ENCODE measurements around the gene CDH26.

Gene CDH26

GRCh38 chr20:59945175-59945574 lies 13.0 kb upstream of the CDH26 start:
- DNase-seq (ENCODE audit: extremely low spot score) = no peak
- CTCF ChIA-PET = interaction anchor here (1.6 to 10.8 kb wide), 3 partner anchors 9 to 317 kb away, joined by 4 to 94 read pairs (median 7); partner anchors contain the start of gene SYCP2
- no peak for TF ChIP-seq CTCF (IDR thresholded peaks at IDR 0.05; ENCODE audit: control extremely low read depth, extremely low read depth, low read depth, missing control alignments)
- POLR2A ChIA-PET = no interaction called here

GRCh38 chr20:59945731-59946130 lies 12.5 kb upstream of the CDH26 start:
- ChIA-PET CTCF (interaction anchor here (10.8 kb wide), 1 partner anchor 10 kb away, joined by 94 read pairs; the partner anchor contains the start of gene SYCP2), POLR2A (no interaction called here)
- TF ChIP-seq CTCF (IDR thresholded peaks at IDR 0.05; ENCODE audit: control extremely low read depth, extremely low read depth, low read depth, missing control alignments) = no peak
- DNase-seq (ENCODE audit: extremely low spot score) = no peak

- no peak for DNase-seq (ENCODE audit: extremely low spot score)
- POLR2A ChIA-PET = no interaction called here
- TF ChIP-seq CTCF (IDR thresholded peaks at IDR 0.05; ENCODE audit: control extremely low read depth, extremely low read depth, low read depth, missing control alignments) = no peak
- CTCF ChIA-PET = interaction anchor here (1.2 to 10.8 kb wide), 2 partner anchors 12 to 16 kb away, joined by 6 to 94 read pairs; partner anchors contain the start of gene SYCP2
Measured at GRCh38 chr20:59947376-59947775, 10.8 kb upstream of the CDH26 start.

- CTCF ChIA-PET = interaction anchor here (1.1 to 10.8 kb wide), 5 partner anchors 8 to 315 kb away, joined by 4 to 94 read pairs (median 11); partner anchors contain the start of genes CDH26, FAM217B, PPP1R3D and SYCP2
- POLR2A ChIA-PET = no interaction called here
- TF ChIP-seq CTCF (IDR thresholded peaks at IDR 0.05; ENCODE audit: control extremely low read depth, extremely low read depth, low read depth, missing control alignments) = no peak
- DNase-seq (ENCODE audit: extremely low spot score) = no peak
Measured at GRCh38 chr20:59948212-59948611, 10.0 kb upstream of the CDH26 start.

- POLR2A ChIA-PET = no interaction called here
- DNase-seq (ENCODE audit: extremely low spot score) = no peak
- CTCF ChIA-PET = interaction anchor here (1.1 to 10.8 kb wide), 7 partner anchors 9 to 1947 kb away, joined by 3 to 94 read pairs (median 11); partner anchors contain the start of genes CDH26, FAM217B, PPP1R3D and SYCP2
- peak; percentile 46 for TF ChIP-seq CTCF (IDR thresholded peaks at IDR 0.05; ENCODE audit: control extremely low read depth, extremely low read depth, low read depth, missing control alignments)
Measured at GRCh38 chr20:59948828-59949720, 9.1 kb upstream of the CDH26 start.

- no peak for TF ChIP-seq CTCF (IDR thresholded peaks at IDR 0.05; ENCODE audit: control extremely low read depth, extremely low read depth, low read depth, missing control alignments)
- ChIA-PET POLR2A (no interaction called here), CTCF (interaction anchor here (0.8 to 10.8 kb wide), 8 partner anchors 8 to 1947 kb away, joined by 3 to 94 read pairs (median 4); partner anchors contain the start of genes CDH26, FAM217B, PPP1R3D and SYCP2)
- no peak for DNase-seq (ENCODE audit: extremely low spot score)
Measured at GRCh38 chr20:59949911-59950310, 8.3 kb upstream of the CDH26 start.
